Measurements from ENCODE around the gene CCDC196.
"Not testable (repeated sequence)": the region's sequence is repeated elsewhere in the genome, so short reads cannot be mapped to it uniquely, and the experiment has no call there.

Gene CCDC196

DNA sequence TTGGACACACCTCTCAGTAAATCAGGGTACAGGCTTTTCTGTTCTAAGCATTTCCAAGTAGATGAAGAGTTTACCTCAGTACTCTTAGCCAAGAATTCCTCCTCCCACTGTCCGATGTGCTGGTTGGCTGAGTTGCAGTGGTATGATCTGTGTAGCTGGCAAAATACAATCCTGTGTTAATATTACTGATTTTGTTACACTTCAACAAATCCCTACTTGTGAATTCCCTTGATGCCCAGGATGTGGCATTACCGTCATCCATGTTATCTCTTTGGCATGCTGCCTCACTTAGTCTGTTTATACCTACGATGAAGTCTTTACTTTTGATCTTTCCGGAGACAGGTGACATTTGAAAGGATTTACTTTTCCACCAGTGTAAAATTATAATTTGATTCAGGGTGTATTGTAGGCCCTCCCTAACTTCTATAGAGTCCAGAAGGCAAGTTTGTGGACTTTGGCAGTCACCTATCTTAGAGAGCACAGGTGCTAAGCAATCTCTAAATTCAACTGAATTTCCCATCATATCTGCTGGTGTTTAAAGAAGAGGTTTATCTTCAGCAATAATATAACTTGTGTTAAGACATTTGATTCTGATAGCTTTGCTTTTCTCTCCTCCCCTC is 10.1 kb downstream of the CCDC196 start:
- DNase-seq = no peak

DNA sequence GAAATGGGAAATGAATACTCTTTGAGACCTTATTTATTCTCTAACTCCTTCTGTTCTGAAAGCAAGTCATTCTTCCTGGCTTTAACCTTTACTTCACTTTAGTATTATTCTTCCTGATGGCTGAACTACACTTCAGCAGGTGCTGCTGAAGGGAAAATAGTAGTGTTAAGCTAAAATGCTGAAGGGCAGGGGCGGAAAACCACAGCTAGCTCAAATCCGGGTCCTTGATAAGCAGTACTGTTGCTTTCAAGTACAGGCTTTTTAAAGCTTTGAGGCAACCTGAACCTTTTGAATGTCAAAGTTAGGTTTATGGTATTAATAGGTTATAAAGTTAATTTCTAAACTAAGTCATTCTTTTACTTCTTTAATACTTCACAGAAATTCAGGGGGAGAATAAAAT is 10.7 kb downstream of the CCDC196 start:
- no peak for DNase-seq

DNA sequence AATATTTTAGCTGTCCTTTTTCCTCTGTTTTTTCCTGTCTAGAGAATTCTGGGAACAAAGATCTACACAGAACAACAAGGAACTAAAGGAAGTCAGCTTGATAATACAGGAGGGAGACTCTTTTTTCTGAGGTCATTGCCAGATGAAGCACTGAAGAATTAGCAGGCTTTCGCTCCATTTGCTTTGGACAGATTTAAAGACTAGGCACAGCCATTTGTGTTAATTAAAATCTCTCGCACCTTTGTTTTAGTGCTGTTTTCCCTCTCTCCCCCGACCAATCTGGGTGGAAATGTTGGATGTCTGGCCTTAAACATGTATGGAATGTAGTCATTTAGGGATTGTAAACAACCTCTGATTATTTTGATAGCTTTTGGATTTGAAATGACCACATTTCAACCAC is 12.1 kb downstream of the CCDC196 start:
- DNase-seq = no peak

DNA sequence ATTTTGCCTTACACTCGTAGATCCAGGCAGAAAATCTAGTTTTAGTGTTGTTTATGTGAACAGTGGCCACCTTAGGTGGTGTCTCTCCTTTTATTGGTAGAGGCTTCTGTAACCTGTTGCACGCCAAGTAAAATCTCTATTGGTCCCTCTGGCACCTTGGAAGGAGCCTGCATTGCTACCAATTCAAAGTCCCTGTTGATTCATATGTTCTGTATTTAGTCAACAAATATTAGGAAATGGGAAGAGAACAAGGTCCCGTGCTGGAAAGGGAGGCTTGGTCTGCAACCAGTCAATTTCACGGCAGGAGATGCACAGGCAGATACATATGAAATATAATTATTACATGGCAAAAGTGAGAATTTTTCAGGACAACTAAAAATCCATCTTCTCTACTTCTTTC is 15.4 kb downstream of the CCDC196 start:
- no peak for DNase-seq

DNA sequence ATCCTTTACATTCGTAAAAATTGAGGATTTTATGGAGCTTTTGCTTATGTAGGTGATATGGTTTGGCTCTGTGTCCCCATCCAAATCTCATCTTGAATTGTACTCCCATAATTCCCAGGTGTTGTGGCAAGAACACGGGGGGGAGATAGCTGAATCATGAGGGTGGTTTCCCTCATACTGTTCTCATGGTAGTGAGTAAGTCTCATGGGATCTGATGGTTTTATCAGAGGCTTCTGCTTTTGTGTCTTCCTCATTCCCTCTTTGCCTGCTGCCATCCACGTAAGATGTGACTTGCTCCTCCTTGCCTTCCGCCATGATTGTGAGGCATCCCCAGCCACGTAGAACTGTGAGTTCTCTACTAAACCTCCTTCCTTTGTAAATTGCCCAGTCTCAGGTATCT is 16.7 kb downstream of the CCDC196 start:
- not testable (repeated sequence) for DNase-seq

DNA sequence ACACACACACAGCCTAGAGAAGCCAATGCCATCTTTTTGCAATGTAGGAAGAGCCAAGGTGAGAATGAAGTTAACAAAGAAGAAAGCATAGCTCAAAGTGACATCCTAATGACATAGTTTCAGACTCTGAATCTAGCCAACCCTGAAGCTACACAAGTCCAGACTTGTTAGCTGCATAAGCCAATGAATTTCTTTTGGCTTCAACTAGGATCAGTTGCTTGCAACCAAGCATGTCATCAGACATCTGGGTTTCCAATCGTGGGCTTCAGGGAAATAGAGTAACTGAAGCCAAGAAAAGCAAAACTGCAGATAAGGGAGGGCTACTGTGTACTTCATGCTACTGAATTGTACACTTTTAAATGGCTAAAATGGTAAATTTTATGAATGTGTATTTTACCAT is 17.4 kb downstream of the CCDC196 start:
- no peak for DNase-seq

DNA sequence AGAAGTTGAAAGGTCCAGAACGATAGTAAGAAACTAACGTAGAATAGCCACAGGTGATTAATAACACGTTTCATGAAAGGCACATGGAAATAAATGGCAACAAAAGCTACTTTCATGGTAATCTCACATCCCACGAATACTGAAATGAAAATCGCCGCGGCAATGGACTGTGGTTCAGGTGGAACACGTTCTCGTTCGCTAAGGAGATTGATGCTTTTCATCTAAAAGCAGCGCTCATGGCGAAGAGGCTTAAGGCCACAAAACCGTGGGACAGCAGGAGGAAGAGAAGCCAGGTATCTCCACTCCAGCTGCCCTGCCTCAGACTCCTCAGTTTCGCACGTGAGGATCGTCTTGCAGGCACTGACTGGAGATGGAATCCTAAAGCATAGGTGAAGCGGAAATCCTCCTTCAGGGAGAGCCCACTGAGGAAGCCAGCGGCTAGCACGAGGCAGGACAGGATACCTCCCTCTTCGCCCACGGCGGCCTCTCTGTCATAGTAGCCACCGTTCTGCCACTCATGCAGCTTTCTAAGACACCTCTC is 21.1 kb downstream of the CCDC196 start:
- no peak for DNase-seq

DNA sequence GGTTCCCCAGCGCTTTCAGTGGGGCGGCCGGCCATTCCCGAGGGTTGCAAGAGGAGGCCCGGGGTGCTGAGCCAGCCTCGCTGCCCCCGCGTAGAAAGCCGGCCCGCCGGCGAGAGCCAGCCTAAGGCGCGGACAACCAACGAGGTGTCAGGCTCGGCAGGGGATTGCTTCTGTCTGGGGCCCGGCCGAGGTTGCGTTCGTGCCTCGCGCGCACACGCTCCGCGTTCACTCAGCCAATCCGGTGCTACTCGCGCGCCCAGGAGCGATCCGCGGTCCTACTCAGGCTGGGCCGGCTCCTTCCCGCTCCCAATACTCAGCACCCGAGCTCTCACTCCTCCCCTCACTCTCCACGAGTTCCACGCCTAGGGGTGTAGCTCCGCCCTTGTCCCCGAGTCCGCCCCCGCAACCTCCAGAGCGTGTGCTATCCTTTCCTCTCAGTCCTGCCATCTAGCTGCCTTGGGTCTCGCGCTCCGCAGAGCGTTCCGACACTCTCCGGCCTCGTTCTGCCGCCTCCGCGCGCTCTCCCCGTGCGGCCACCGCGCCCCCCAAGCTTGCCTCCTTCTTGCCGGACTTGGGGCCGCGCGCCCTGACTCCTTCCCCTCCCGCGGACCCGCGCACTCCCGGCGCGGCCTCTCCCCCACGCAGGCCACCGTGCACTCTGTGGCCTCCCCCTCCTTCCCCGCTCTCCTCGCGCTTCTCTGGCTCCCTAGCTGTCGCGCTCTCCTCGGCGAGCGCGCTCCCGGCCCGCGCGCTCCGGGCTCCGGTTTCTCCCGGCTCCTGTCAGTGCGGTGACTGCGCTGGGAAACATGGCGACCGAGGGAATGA is 21.8 kb downstream of the CCDC196 start, which contains the start of gene GPHN:
Gene GPHN (plus strand): TSS at position 426 of the 825 bp plus-strand sequence.
- peak; percentile 92 for DNase-seq

DNA sequence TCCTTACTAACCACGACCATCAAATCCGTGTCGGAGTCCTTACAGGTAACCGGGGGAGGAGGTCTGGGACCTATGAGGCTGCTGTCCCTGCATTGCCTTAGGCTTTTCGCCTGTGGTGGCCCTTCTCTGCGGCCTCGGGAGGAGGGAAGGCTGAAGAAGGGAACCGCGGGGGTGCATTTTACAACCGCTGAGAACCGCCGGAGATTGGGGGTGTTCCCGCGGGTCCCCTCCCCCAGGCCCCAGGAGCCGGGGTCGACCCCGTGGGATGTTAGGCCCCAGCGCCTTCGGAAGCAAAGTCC is 22.3 kb downstream of the CCDC196 start:
- DNase-seq = no peak

DNA sequence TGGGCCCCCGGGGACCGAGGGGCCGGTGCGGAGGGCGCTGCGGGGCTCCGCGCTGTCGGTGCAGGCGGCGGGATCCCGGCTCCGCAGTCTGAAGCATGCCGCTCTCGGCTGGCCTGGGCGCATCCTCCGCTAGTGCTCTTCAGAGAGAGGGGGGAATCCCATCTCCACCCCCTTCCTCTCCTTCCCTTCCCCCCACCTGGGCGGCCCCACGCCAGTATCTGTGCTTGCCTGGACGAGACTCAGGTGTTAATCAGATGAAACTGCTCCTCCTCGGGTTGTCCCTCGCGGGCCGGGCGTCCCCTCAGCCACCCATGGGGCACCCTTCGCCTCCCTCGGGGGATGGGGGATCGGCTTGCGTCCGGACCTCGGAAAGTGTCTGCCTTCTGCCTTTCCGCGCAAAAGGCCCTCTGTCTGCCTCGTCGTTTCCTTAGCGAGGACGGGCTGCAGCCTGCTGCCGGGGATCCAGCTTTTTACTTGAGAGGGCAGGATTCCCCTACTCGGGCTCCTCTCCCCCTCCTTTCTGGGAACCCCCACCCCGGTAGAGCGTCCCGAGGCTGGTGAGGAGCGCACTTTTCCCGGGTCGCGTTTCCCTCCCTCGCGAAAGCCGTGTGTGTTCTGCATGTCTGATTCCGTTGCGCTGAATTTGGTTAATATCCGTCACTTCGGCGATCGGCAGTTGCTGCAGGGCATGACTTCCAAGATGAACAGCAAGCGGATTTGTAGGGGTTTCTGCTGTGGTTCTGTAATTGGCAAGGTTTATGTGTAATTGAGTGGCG is 22.9 kb downstream of the CCDC196 start:
- peak; percentile 28 for DNase-seq

DNA sequence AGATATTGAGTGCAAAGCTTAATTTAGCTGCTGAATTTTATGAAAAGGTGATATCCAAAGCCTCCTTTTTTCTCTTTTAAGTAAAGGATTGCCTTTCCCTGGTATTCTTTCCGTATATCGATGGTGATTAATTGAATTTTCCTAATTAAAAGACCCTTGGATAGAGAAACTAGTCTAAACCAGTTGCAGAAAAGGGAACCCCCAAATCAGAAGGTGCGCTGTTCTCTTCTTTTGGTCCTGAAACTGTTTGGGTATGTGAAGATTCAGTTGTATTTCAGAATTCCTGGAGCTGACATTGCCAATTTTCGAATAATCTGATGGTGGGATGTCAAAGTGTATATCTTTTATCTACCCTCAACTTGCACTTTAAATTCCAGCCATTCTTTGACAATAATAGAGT is 23.7 kb downstream of the CCDC196 start:
- no peak for DNase-seq

DNA sequence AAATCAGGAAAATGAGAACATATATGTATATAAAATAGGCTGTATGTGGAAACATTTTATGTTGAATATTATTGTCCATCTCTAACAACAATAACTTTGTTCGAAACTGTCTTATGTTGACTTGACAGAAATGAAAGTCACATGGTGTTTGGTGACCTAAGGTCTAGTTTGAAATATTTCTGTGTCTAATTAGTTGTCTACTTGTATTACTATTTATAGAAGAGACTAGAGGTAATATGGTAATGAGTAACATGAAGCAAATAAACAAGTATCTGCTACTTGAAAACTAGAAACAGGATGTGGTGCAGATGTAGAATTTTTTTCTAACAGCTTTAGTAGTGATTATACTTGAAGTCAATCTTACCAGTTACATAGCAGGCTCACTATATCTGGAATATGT is 25.7 kb downstream of the CCDC196 start:
- DNase-seq = peak; percentile 4

DNA sequence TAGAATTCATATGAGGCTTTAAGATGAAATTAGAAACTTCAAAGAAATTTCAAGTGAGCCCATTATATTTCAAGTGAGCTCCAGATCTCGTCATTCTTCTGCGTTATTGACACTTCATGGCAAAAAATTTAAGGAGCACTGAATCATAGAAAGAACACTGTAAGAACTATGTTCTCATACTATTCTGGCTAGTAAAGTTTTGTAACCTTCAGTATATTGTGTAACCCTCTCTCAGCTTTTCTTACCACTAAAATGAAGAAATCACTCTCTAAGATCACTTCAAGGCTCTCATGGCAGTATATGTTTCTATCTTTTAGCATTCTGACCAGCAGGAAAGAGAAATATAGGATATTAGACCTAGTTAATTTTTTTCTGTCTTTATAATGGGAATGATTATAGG is 28.0 kb downstream of the CCDC196 start:
- DNase-seq = no peak

DNA sequence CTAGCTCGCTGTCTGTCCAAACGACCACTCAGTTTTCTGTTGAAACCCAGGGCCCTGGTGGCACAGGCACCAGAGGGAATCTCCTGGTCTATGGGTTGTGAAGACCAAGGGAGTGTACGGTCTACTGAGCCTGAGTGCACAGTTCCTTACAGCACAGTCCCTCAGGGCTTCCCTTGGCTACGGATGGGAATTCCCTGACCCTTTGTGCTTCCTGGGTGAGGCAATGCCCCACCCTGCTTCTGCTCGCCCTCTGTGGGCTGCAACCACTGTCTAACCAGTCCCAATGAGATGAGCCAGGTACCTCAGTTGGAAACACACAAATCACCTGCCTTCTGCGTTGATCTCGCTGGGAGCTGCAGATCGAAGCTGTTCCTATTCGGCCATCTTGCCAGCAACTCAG is 44.4 kb downstream of the CCDC196 start:
- DNase-seq = no peak

DNA sequence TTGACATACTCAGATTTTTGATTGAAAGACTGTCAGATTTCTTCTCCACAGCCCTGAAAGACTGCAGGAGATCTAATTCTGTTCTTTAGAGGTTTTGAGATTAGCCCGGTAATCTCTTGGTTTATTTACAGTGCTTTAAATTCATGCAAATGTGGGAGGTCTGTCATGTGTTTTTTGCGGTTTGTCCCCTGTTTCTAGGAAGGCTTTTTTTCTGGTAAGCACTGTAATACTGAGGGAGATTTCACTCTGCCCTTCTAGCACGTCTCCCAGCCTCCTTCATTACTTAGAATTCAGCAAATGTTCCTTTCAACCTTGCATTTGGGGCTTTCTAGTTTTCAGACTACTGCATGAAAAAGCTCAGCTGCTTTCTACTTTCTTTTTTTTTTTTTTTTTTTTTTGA is 52.9 kb downstream of the CCDC196 start:
- DNase-seq = peak; percentile 17

DNA sequence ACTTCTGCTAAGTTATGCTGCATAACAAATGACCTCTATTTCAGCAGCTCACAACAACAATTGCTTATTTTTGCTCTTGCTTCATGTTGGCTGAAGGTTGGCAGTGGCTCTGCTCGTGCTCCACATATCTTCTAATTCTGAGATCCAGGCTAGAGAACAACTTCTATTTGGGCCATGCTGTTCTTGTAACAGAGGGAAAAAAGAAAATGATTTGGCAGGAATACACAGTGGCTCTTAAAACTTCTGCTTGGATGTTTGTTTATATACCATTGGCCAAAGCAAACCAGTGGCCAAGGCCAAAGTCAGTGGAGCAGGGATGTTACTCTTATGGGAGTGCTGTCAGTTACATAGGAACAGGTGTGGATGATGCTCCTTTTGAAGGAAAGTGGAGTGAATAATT is 53.9 kb downstream of the CCDC196 start:
- DNase-seq = no peak

DNA sequence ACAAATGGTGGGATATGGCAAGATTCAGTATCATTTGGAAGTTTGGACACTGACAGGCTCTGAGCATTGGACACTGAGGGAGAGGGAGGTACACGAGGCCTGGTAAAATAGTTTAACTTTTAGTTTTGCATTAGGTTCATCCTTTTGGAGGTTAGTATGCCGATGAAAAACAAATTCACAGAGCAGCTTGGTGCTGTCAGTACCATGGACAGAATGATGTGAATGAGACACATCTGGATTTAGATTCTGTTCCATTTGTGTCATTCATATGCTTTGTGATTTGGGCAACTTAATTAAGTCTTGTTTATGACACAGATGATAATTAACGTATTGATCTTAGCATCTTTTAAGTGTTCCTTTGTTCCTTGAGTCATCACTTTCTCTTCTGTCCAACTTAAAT is 55.5 kb downstream of the CCDC196 start:
- no peak for DNase-seq

DNA sequence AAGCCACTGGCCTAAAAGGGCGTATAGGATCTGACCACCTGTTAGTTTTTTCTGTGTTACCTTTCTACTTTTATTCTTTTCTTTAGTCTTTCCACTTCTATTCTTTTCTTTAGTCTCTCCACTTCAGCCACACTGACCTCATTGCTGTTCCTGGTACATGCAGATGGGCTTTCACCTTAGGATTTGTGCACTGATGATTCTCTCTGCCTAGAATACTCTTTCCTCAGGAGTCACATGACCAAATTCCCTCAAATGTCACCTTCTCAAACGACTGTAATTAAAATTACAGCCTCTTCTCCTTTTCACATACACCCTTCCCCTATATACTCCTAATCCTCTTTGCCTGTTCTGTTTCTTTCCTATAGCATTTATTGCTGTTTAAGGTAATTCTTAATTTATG is 57.8 kb downstream of the CCDC196 start:
- no peak for DNase-seq

DNA sequence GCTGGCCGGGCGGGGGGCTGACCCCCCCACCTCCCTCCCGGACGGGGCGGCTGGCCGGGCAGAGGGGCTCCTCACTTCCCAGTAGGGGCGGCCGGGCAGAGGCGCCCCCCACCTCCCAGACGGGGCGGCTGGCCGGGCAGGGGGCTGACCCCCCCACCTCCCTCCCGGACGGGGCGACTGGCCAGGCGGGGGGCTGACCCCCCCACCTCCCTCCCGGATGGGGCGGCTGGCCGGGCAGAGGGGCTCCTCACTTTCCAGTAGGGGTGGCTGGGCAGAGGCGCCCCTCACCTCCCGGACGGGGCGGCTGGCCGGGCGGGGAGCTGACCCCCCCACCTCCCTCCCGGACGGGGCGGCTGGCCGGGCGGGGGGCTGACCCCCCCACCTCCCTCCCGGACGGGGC is 59.0 kb downstream of the CCDC196 start:
- DNase-seq = not testable (repeated sequence)

DNA sequence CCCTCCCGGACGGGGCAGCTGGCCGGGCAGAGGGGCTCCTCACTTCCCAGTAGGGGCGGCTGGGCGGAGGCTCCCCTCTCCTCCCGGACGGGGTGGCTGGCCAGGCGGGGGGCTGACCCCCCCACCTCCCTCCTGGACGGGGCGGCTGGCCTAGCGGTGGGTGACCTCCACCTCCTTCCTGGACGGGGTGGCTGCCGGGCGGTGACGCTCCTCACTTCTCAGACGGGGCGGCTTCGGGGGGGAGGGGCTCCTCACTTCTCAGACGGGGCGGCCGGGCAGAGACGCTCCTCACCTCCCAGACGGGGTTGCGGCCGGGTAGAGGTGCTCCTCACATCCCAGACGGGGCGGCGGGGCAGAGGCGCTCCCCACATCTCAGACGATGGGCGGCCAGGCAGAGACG is 59.6 kb downstream of the CCDC196 start:
- not testable (repeated sequence) for DNase-seq
